ENCODE data around the gene CPT1A. TPM values are rescaled to one million over a fixed set of nuclear protein-coding genes. Genes with fewer than 3 reads are reported as not detected.
A peak's percentile ranks its signal among the peaks of the same experiment; 100 is the strongest.

CPT1A gene
- total RNA-seq, 1 experiment from 2014 or later: 29.7 TPM

DNA sequence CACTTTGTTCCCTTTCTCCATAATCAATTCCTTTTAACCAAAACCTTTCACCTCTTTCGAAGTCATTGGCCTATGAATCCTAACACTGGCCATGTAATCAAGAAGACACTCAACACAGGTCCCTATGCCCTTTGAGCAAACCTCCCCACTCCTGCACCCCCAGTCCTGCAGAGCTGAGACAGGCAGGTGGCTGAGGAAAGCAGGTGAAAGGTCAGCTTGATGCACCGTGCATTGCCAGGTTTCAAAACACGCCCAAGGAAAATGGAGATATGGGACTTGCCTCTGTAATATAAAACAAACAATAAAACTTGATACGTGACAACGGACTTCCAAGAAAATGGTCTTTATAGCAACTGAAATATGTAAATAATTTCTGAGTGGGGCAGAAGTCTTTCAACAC is 10.6 kb downstream of the CPT1A start:
- DNase-seq (ENCODE audit: low read depth): no peak

DNA sequence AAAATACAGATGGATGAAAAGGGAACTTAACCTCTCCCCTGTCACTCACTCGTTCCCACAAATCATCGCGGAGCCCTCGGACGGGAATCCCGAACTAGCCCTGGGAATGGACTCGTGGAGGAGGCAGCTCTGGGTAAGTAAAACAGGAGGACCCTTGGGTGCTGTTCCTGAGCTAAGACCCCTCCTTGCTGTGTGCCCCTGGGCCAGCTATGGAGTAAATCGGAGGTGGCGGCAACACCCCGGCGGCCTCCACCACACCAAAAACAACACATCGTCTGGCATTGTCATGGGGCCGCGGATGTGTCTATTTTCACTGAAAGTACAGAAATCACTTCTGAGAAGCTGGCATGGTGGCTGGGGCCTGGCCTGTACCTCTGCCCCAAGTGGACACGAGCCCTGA is 12.1 kb downstream of the CPT1A start:
- no peak for DNase-seq (ENCODE audit: low read depth)

GRCh38 chr11:68828957-68829356 is 12.8 kb downstream of the CPT1A start:
- DNase-seq (ENCODE audit: low read depth): no peak

- no peak for DNase-seq (ENCODE audit: low read depth)
Observed at GRCh38 chr11:68828155-68828931, 13.4 kb downstream of the CPT1A start.

- no peak for DNase-seq (ENCODE audit: low read depth)
Observed at GRCh38 chr11:68827733-68828132, 14.0 kb downstream of the CPT1A start.

DNA sequence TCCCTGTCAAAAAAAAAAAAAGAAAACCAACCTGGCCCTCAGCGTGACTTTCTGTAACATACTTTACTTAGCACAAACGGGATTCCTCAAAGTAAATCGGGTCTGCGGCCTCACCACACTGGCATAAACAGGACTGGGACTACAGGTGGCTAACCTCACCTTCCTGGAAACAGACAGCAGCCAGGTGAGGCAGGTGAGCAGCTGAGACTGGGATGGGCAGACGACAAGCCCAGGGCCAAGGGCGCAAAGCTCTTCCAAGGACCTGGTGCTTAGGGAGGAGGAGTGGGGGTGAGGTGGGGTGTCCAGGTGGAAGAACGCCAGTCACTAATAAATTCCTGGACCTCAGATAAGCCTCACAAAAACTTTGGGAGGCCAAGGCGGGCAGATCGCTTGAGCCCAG is 15.0 kb downstream of the CPT1A start:
- DNase-seq (ENCODE audit: low read depth): no peak

DNA sequence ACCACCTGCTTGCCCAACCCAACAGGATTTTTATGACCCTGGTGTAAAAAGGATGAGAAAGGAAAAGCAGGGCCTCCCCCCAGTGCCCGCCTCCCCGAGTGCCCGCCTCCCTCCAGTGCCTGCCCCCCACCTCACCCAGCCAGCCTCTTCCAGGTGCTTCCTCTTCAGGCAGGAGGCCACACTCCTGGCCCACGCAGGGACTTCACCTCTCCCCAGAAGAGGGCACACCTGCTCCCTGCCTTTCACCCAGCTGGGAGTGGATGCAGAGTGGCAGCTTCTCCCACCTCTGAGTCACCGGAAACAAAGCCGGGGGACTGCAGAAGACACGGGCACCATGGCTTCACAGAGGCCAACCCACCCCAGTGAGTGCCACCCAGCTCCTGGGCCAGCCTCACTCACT is 16.1 kb downstream of the CPT1A start:
- DNase-seq (ENCODE audit: low read depth): no peak

DNA sequence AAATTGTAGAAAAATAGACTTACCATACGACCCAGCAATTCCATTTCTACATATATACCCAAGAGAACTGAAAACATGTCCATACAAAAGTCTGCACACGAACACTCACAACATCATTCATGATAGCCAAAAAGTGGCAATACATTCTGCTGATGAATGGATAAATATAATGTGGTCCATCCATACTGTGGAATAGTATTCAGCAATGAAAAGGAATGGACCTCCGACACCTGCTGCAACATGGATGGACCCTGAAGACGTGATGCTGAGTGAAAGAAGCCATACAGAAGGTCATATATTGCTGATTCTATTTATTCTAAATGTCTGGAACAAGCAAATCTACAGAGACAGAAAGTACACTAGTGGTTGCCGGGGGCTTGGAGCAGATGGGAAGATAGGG is 19.2 kb downstream of the CPT1A start:
- DNase-seq (ENCODE audit: low read depth): no peak

DNA sequence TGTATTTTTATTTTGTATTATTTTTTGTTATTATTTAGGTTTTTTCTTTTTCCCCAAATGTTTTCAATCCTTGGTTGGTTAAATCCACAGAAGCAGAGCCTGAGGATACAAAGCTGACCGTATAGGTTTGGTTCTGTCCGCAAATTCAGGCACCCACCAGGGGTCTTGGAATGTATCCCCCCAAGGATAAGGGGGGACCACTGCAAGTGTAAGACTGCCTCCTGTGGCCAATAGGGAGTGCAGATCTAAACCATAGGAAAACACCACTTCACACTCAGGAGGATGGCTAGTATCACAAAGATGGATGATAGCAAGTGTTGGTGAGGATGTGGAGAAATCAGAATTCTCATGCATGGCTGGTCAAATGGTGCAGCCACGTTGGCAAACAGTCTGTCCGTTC is 20.0 kb downstream of the CPT1A start:
- DNase-seq (ENCODE audit: low read depth): no peak

- DNase-seq (ENCODE audit: low read depth): no peak
Observed at GRCh38 chr11:68819362-68819761, 22.4 kb downstream of the CPT1A start.

DNA sequence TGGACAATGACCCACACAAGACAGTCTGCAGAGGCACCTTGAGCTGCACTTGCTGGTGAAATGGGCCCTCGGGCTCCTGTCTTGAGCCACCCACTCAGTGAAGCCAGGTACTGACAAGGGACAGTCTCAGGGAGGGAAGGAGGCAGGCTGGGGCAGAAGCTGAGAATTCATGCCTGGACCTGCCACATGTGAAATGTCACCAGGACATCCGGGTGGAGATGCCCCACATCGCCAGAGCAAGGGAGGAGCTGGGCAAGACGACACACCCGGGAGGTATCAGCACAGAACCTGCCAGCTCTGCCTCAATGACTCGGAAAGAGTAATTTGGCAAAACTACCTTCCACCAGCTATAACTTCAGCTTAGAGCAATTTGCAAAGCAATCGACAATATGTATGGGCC is 23.5 kb downstream of the CPT1A start:
- DNase-seq (ENCODE audit: low read depth): no peak

DNA sequence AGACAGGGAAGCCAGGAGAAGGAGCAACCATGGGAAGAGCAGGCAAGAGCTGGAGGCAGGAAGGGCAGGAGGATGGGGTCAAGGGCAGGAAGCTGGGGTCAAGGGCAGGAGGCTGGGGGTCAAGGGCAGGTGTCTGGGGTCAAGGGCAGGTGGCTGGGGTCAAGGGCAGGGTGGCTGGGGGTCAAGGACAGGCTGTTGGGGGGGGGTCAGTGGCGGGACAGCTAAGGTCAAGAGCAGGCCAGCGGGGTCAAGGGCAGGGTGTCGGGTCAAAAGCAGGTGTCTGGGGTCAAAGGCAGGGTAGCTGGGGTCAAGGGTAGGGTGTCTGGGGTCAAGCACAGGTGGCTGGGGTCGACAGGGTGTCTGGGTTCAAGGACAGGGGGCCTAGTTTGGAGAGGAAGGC is 24.2 kb downstream of the CPT1A start:
- DNase-seq (ENCODE audit: low read depth): no peak

DNA sequence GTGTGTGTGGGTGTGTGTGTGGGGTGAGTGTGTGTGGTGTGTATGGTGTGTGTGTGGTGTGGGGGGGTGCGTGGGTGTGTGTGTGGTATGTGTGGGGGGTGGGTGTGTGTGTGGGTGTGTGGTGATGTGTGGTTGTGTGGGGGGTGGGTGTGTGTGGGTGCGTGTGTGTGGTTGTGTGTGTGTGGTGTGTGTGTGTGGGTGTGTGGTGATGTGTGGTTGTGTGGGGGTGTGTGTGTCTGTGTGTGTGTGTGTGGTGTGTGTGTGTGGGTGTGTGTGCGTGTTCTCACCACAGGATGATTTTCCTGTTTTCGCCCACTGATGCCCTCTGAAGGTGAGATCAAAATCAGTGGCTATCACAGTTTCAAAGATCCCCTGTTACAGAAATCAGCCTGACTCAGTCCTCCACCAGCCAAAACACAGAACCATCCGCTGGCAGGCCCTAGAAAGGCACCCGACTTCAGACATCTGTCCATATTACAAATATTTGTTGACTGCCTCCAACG is 24.7 kb downstream of the CPT1A start:
- DNase-seq (ENCODE audit: low read depth): no peak

DNA sequence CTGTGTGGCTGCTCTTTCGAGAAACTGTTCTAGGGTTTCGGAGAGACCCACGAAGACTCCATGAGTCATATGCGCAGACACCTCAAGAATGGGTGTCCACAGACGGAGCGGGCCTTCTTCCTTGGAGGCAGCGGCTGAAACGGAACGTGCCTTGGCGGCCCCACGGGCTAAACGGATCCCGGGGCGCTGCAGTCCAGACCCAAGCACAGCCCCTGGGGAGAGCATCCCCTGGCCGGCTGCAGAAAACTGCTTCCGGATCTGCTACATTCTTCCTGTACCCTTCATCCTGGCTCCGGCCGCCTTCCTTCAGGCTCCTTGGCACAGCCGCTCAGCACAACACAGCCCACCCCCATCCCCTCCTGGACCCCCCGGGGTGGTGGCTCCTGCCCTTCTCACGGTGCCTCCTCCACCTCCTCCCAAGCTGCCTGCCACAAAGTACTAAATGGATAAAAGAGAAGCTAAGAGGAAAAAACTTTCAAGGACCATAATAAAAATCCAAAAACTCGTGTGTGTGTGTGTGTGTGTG is 25.4 kb downstream of the CPT1A start:
- DNase-seq (ENCODE audit: low read depth): no peak

- no peak for DNase-seq (ENCODE audit: low read depth)
Observed at GRCh38 chr11:68813773-68814172, 27.9 kb downstream of the CPT1A start.

DNA sequence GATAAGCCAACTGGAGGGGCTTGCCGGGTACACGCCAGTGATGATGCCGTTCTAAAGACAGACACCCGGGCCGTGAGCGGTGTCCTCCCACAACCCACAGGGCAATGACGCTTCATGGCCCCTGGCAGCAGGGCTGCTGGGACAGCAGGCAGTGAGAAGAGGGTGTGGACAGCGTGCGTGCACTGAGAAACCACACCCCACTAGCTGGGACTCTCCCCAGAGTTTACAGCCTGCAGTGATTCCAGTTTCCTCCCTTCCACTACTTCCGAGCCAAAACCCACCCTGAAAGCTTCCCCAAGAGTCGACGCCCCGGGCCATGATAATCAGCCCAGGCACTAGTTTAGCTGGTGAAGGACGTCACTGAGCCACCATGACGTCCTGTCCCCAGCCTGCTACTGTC is 29.2 kb downstream of the CPT1A start:
- no peak for DNase-seq (ENCODE audit: low read depth)

- no peak for DNase-seq (ENCODE audit: low read depth)
Observed at GRCh38 chr11:68810164-68810563, 31.6 kb downstream of the CPT1A start.

DNA sequence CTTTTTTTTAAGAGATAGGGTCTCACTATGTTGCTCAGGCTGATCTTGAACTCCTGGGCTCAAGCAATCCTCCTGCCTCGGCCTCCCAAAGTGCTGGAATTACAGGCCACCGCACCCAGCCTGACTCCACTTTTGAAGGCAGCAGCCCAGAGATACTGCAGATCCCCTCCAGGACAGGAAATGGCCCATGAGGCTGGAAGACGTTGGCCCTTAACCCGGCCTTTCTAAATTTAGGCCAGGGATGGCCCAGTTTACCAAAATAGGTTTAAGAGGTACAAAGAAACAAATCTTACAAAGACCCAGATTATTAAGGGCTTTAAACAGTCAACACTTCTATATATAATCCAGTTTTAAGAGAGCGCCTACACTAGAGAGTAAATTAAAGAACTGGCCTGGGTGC is 32.2 kb downstream of the CPT1A start:
- no peak for DNase-seq (ENCODE audit: low read depth)

GRCh38 chr11:68808787-68809186 is 32.9 kb downstream of the CPT1A start:
- DNase-seq (ENCODE audit: low read depth): no peak

GRCh38 chr11:68806931-68807844 is 34.5 kb downstream of the CPT1A start:
- DNase-seq (ENCODE audit: low read depth): peak; percentile 71

- DNase-seq (ENCODE audit: low read depth): no peak
Observed at GRCh38 chr11:68804786-68805185, 36.9 kb downstream of the CPT1A start.

GRCh38 chr11:68803766-68804165 is 38.0 kb downstream of the CPT1A start:
- no peak for DNase-seq (ENCODE audit: low read depth)
